Small intestine (tissue), 7 donors: ENCODE results near the gene ARL14. TPM values are rescaled to one million over a fixed set of nuclear protein-coding genes. Genes with fewer than 3 reads are reported as not detected.
"Not testable (repeated sequence)": the region's sequence is repeated elsewhere in the genome, so short reads cannot be mapped to it uniquely, and the experiment has no call there.

ENCODE experiments used
- DNase-seq, 2 donors: peaks; one replicate each; pipeline versions ENCODE4 v3.0.0 to v3.0.0-alpha.2; 2013
- FAIRE-seq: peaks from 2 replicates; lab custom pipeline; 2012; peaks lifted over from hg19 to GRCh38; lab: Jason Lieb, UNC
- H3K27ac ChIP-seq, 3 donors: one replicate each; pipeline ENCODE4 v1.5.1; 2013; ENCODE audit warnings: low read length in 2 of 3, mild to moderate bottlenecking in 2 of 3, control low read depth in 1 of 3, inconsistent platforms in 1 of 3, low read depth in 1 of 3, moderate library complexity in 1 of 3
- H3K27me3 ChIP-seq, 3 donors: one replicate each; pipeline ENCODE4 v1.6.1; 2013; ENCODE audit warnings: low read length in 3 of 3, inconsistent platforms in 1 of 3; ENCODE audit not compliant: control insufficient read depth in 3 of 3, insufficient read depth in 3 of 3
- H3K36me3 ChIP-seq, 3 donors: one replicate each; pipeline ENCODE4 v1.6.1; 2013; ENCODE audit warnings: low read length in 3 of 3, inconsistent platforms in 1 of 3, low read depth in 1 of 3, mild to moderate bottlenecking in 1 of 3, moderate library complexity in 1 of 3; ENCODE audit not compliant: control insufficient read depth in 3 of 3, insufficient read depth in 2 of 3
- H3K4me1 ChIP-seq, 3 donors: one replicate each; pipeline ENCODE4 v1.6.1; 2013; ENCODE audit warnings: low read length in 2 of 3, inconsistent platforms in 1 of 3, low read depth in 1 of 3, mild to moderate bottlenecking in 1 of 3, moderate library complexity in 1 of 3; ENCODE audit not compliant: control insufficient read depth in 3 of 3, insufficient read depth in 2 of 3
- H3K4me3 ChIP-seq, 3 donors: one replicate each; pipeline ENCODE4 v1.5.1; 2013; ENCODE audit warnings: low read length in 3 of 3, control low read depth in 1 of 3, inconsistent platforms in 1 of 3, low read depth in 1 of 3, mild to moderate bottlenecking in 1 of 3, moderate library complexity in 1 of 3
- H3K9me3 ChIP-seq, 2 donors: one replicate each; pipeline ENCODE4 v1.6.1; 2013; ENCODE audit warnings: low read depth in 1 of 2, low read length in 1 of 2; ENCODE audit not compliant: control insufficient read depth in 2 of 2, insufficient read depth in 1 of 2
- WGBS, 3 donors: extraction: QIAGEN DNeasy Blood & Tissue Kit; methylation state at CpG; one replicate each; pipeline ENCODE4 v1.1.7; 2013; 5-methylcytosine and 5-hydroxymethylcytosine counted together
- polyA plus RNA-seq, 4 donors: library from polyadenylated mRNA; stranded (reverse) in 3 of 4; unstranded in 1 of 4; fragments of 200-250 nt in 3 of 4; fragments of 120-200 nt in 1 of 4; gene quantifications; one replicate each; pipeline versions ENCODE4 v1.2.1 to v1.2.3, GENCODE V29; 2013
- donor health status: healthy with polysubstance abuse.
- donor health status: control.
- donor health status: control.
- donor health status: Bipolar disorder and iron deficiency.
- donor health status: healthy.

ARL14 gene
- polyA plus RNA-seq, 4 donors = 6.0 to 211 (median 63.5) TPM

DNA sequence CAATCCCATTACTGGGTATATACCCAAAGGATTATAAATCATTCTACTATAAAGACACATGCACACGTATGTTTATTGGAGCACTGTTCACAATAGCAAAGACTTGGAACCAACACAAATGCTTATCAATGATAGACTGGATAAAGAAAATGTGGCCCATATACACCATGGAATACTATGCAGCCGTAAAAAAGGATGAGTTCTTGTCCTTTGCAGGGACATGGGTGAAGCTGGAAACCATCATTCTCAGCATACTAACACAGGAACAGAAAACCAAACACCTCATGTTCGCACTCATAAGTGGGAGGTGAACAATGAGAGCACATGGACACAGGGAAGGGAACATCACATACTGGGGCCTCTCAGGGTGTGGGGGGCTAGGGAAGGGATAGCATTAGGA is 36.2 kb downstream of the ARL14 start:
- 77 to 99% (median 78%) methylated on average over 3 of the region's 3 CpGs for WGBS, 3 donors
- not testable (repeated sequence) for H3K4me3 ChIP-seq, DNase-seq, H3K27ac ChIP-seq, H3K9me3 ChIP-seq, H3K27me3 ChIP-seq, H3K36me3 ChIP-seq, H3K4me1 ChIP-seq, FAIRE-seq

DNA sequence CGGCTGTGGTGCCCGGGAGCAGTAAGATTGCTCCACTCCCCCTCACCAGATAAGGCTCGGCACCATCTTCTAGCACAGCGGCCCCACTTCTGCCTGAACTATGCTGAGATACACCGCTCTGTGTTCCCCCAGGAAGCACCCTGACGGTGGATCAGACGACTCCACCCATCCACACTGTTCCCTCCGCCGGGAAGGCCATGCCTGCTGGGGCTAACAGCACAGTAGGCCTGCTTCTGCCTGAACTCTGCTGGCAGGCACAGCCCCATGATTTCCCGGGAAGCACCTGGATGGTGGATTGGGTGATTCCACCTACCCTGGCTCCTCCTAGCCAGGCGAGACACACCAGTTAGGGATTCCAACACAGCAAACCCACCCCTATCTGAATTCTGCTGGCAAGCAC is 42.8 kb downstream of the ARL14 start:
- H3K9me3 ChIP-seq = no peaks in the 10 kb centered on the region
- no peak overlapping the region for H3K4me3 ChIP-seq
- 89 to 90% (median 89%) methylated on average over 11 of the region's 11 CpGs for WGBS, 3 donors
- peaks cover 0 to 3% (median 2%) of the 10 kb centered on the region in 3 donors for H3K27me3 ChIP-seq
- FAIRE-seq = no peak
- H3K36me3 ChIP-seq = no peaks in the 10 kb centered on the region
- no peaks in the 10 kb centered on the region for H3K4me1 ChIP-seq
- DNase-seq = no peak
- no peak overlapping the region for H3K27ac ChIP-seq

DNA sequence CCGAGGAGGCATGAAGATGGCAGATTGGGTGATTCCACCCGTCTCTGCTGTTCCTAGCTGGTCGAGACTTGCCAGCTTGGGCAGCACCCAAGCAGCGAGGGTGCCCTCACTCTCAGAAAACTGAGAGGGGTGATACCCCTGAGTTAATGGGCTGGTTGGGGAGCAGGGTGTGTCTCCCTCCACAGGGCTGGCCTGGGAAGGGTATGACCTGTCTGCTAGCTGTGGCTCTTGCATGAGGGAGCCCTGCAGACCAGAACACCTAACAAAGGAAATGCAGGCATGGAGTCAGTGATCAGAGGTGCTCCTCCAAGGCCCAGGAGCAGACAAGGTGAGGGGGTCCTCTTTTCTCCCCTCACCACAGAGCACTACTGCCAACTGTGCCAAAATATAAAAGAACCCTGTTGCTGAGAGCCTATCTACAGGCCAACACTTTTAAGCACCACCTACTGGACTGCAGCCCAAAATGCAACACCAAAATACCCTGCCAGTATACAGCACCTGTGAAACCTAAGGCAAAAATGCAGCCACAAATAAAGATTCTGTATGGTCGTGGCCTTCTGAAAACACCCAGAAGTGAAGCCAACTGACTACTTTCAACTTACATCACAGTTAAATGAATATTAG is 43.3 kb downstream of the ARL14 start:
- Histone ChIP-seq H3K27ac (no peak overlapping the region), H3K36me3 (no peaks in the 10 kb centered on the region), H3K4me3 (no peak overlapping the region), H3K9me3 (no peaks in the 10 kb centered on the region), H3K4me1 (no peaks in the 10 kb centered on the region), H3K27me3 (peaks cover 0 to 3% (median 2%) of the 10 kb centered on the region in 3 donors)
- DNase-seq (peak in 1 of 2 donors; percentile 4), FAIRE-seq (no peak)
- 76 to 87% (median 86%) methylated on average over 5 of the region's 5 CpGs for WGBS, 3 donors

DNA sequence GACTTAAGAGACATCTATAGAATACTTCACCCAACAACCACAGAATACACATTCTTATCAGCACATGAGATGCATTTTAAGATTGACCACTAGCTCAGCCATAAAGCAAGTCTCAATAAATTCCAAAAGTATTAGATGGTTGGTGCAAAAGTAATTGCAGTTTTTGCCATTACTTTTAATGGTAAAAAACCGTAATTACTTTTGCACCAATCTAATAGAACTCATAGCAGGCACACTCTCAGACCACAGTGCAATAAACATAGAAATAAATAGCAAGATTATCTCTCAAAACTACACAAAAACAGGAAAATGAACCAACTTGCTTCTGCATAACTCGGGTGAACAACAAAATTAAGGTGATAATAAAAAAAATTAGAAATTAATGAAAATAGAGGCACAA is 45.4 kb downstream of the ARL14 start:
- Histone ChIP-seq H3K36me3 (no peaks in the 10 kb centered on the region), H3K4me3 (no peak overlapping the region), H3K9me3 (no peaks in the 10 kb centered on the region), H3K4me1 (no peaks in the 10 kb centered on the region), H3K27ac (no peak overlapping the region), H3K27me3 (peaks cover 0 to 3% (median 2%) of the 10 kb centered on the region in 3 donors)
- no peak for FAIRE-seq
- WGBS, 3 donors = 75 to 86% (median 77%) methylated on average over 2 of the region's 2 CpGs
- DNase-seq = no peak

DNA sequence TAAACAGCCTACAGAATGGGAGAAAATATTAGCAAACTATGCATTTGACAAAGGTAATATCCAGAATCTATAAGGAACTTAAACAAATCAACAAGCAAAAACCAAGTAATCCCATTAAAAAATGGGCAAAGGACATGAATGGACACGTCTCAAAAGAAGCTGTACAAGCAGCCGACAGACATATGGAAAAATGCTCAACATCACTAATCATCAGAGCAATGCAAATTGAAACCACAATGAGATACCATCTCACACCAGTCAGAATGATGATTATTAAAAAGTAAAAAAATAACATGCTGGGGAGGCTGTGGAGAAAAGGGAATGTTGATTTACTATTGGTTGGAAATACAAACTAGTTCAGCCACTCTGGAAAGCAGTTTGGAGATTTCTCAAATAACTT is 48.4 kb downstream of the ARL14 start:
- no peak overlapping the region for H3K27ac ChIP-seq
- peaks cover 0 to 2% (median 0%) of the 10 kb centered on the region in 3 donors for H3K27me3 ChIP-seq
- FAIRE-seq = no peak
- no peaks in the 10 kb centered on the region for H3K9me3 ChIP-seq
- no peak overlapping the region for H3K4me3 ChIP-seq
- WGBS, 3 donors = 82 to 86% (median 82%) methylated on average over 2 of the region's 2 CpGs
- no peaks in the 10 kb centered on the region for H3K4me1 ChIP-seq
- no peak for DNase-seq
- no peaks in the 10 kb centered on the region for H3K36me3 ChIP-seq

Other genes starting within 250 kb of the ARL14 start
- gene TRIM59, start 227.4 kb upstream of the ARL14 start, polyA plus RNA-seq = 10 to 100 TPM in 1 of 4 donors, 1 to 10 TPM in 1, under 1 TPM in 2; 0.54 to 12.2 (median 3.2) TPM
- gene KPNA4, start 111.6 kb upstream of the ARL14 start, polyA plus RNA-seq = 10 to 100 TPM; 12.7 to 21.9 (median 13.1) TPM
- 1 to 10 TPM in 2 of 4 donors, under 1 TPM in 2; 0.27 to 3.2 (median 1.4) TPM for gene PPM1L, start 79.1 kb downstream of the ARL14 start, polyA plus RNA-seq